Kasumi-1 (cell line): ENCODE data around the gene GINS3.

Experiments used
- DNase-seq, 2 experiments: peaks; one replicate each; lab custom pipeline; 2025; lab: John Stamatoyannopoulos, UW

Gene GINS3

GRCh38 chr16:58392215-58393137, at the start of gene GINS3:
Gene GINS3 (plus strand): TSS chr16:58392471. CDS start chr16:58392602, 131 bp downstream.
- DNase-seq, result peak; percentile 87 to 89

DNA sequence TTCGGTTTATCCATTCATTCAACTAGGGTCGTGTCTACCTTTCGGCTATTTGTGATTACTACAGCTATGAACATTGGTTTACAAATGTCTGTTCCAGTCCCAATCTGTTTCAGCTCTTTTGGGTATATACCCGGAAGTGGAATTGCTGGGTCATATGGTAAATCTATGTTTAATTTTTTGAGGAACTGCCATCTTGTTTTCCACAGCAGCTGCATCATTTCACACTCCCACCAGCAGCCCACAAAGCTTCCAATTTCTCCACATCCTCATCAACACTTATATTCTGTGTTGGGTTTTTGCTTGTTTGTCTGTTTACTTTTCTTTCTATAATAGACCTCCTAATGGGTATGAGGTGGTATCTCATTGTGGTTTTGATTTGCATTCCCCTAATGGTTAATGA, 48.7 kb upstream of the GINS3 start:
- no peak for DNase-seq

GRCh38 chr16:58345574-58346354, 46.5 kb upstream of the GINS3 start:
- peak in 1 of 2 experiments; percentile 13 for DNase-seq

DNA sequence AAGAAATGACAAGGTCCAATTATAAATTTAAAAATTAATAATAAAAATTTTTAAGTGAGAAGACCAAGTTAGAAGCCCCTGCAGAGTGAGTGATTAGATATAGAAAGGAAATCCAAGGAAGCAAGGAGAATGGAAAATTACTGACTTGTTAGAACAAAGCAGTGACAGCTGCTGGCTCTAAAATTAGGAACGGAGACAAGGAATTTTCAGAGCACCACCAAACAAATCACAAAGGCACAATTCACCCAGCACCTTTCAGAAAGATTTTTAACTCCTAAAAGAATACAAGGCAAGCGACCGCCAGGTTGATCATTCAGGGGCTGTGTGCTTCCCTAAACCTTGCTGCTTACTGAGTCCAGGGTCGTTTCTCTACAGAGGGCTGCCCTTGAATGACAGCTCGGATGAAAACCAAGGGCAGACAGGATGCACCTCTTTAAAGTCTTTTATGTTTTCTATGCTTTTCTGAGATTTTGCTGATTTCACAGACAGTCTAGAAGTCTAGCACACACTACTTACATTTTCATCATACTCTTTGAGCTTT, 45.4 kb upstream of the GINS3 start:
- DNase-seq, result no peak

GRCh38 chr16:58348986-58349385, 43.3 kb upstream of the GINS3 start:
- no peak for DNase-seq

GRCh38 chr16:58352690-58353089, 39.6 kb upstream of the GINS3 start:
- no peak for DNase-seq

DNA sequence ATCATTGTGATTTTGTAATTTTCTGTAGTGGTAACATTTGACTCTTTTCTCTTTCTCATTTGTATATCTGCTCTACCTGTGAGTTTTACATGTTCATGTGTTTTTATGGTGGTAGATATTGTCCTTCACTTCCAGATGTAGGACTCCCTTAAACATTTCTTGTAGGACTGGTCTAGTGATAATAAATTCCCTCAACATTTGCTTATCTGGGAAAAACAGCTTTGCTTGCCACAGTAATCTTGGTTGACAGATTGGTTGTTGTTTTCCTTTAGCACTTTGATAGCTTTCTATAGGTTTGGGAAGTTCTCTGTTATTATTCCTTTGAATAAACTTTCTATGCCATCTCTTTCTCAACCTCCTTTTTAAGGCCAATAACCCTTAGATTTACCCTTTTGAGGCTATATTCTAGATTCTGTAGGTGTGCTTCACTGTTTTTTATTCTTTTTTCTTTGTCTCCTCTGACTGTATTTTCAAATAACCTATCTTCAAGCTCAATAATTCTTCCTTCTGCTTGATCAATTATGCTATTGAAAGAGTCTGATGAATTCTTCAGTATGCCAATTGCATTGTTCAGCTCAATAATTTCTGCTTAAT, 32.1 kb upstream of the GINS3 start:
- DNase-seq, result no peak

DNA sequence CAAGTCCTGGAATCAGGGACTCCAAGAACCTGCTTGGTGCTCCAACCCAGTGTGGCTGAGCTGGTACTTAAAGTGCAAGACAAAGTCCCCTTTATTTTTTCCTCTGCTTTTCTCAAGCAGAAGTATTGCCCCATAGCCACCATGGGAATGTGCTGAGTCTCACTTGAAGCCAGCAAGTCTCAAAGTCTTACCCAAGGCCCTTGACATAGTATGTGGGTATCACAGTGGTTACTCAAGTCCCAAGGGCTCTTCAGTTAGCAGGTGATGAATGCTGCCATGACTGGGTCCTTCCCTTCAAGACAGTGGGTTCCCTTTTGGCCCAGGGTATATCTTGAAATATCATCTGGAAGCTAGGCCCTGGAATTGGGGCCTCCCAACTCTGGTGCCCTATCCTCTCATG, 30.5 kb upstream of the GINS3 start:
- DNase-seq, result no peak

GRCh38 chr16:58363746-58364393, 28.4 kb upstream of the GINS3 start:
- DNase-seq, result no peak

DNA sequence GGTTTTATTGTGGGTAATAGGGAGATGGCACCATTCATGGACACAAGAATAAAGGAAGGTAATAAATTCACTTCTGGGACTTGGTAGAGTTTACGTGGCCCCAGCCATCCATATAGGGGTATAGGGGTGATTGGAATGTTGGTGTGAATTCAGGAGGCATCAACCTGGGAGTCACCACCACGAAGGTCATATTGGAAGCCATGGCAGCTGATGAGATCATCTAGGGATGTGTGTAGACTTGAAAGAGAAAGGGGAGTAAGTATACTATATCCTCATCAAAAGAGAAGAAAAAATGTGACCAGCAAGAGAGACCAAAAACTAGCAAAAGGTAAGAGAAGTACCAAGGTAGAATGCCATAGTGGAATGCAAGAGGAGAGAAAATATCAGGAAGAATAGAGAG, 26.6 kb upstream of the GINS3 start:
- no peak for DNase-seq

DNA sequence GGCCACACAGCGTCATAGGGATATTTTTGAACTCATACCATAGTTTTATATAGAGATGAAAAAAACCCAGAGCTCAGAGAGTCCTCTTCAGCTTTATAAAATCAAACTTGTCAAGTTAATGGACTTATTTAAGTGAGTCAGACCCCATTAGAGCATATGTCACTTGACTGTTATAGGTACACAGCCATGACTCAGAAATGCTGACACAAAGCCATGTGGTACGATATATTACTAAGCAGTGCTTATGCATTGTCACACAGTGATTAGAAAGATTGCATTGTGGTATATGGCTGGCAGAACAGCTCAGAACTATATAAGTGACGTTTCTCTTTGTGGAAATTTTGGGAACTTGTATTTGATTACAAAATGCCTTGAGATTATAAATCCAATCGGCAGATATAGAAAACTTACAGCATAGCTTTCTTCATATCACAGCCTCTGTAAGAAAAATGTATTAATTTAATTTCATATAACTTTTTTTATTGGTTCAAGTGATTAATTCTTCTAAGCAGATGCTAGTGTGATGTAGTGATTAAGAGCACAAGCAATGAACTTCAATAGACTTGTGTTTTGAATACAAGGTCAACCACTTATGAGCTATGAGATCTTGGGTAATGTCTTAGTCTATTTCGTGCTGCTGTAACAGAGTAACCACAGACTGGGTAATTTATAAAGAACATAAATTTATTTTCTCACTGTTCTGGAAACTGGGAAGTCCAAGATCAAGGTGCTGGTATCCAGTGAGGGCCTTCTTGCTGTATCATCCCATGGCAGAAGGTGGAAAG, 25.8 kb upstream of the GINS3 start:
- DNase-seq, result no peak

- no peak for DNase-seq
Measured at GRCh38 chr16:58367252-58367651, 25.0 kb upstream of the GINS3 start.

DNA sequence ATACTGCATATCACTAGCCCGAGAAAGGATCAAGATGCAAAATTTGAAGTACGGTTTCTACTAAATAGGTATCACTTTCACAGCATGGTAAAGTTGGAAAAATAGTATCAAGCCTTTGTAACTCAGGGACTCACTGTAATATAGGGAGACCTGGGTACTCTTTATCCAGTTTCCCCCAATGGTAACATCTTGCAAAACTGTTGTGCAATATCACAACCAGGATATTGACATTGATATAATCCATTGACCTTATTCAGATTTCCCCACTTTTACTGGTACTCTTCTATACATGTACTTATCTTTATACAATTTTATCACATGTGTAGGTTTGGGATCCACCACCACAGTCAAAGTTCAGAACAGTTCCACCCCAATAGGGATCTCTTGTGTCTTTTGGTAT, 20.4 kb upstream of the GINS3 start:
- no peak for DNase-seq

- DNase-seq, result no peak
Measured at GRCh38 chr16:58375386-58375785, 16.9 kb upstream of the GINS3 start.

DNA sequence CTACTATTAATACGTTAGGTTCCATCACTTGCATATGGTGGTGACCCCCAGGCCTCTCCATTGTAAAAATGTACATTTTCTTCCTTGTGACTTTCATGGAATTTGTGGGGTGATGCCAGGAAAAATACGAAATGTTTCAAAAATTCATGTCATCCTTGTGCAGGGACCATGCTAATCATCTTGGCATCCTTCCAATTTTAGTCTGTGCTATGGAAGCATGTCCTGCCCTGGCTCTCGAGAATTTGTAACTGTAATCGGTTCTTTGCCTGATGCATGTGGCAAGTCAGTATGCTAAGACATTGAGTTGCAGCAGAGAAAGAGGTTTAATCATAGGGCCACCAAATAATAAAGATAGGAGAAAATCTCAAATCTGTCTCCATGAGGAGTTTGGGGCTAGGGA, 14.3 kb upstream of the GINS3 start:
- DNase-seq, result no peak

DNA sequence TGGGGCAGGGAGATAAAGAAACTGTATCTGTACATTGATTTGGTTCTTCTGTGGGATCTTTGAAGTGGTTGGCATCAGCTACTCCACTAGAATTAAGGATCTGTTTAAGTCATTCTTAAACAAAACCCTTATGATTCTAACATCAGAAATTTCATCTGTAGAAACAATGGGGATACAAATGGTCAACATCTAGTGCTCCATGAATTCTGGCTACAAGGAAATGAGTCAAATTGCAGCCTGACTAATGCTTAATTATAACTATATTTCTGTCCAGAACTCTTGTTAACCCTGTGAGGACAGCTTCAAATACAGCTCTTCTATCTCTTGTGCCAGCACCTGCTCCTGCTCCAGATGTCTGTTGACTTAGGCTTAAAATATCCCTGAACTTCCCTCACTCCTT, 13.9 kb upstream of the GINS3 start:
- DNase-seq, result no peak

- no peak for DNase-seq
Measured at GRCh38 chr16:58379736-58380135, 12.5 kb upstream of the GINS3 start.

DNA sequence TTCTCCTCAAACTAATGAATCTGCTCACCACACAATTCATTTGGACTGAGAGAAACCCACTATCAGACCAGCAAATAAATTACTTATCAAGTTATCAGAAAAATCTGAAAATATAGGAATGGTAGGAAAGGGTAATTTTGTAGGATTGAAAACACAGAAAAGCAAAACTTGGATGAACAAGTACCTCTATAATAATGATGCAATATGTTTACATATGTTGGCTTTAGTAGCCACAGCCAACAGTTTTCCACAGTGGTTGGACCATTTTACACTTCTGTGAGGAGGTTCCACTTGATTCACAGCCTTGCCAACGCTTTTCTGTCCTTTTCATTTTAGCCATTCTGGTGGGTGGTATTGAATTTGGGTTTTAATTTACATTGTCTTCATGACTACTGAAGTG, 10.6 kb upstream of the GINS3 start:
- DNase-seq, result no peak

DNA sequence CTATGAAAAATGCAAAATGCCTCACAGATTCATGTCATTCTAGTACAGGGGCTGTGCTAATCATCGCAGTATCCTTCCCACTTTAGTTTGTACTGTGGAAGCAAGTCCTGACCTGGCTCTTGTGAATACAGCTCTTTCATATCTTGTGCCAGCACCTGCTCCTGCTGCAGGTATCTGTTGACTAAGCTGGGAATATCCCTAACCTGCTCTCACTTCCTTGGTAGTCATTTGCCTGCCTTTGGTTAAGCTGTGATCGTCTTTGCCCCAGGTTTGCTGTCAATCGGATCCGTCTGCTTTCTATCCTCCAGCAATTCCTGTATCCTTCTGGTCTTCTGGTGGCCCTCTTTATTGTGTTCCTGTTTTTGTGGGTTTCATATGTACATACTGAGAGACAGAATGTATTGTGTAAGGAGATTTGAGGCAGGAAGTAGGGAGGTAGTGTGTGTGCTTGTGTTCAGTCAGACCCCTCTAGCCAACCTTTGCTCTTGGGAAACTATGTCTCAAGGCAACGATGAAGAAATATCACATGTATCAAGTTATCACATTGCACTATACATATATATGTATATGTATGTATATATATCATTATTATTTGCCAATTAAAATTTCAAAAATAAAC, 7.7 kb upstream of the GINS3 start:
- peak; percentile 30 to 45 for DNase-seq

- no peak for DNase-seq
Measured at GRCh38 chr16:58385218-58385773, 7.0 kb upstream of the GINS3 start.
